Measurements from ENCODE around the gene ZNF507.

The ZNF507 gene

DNA sequence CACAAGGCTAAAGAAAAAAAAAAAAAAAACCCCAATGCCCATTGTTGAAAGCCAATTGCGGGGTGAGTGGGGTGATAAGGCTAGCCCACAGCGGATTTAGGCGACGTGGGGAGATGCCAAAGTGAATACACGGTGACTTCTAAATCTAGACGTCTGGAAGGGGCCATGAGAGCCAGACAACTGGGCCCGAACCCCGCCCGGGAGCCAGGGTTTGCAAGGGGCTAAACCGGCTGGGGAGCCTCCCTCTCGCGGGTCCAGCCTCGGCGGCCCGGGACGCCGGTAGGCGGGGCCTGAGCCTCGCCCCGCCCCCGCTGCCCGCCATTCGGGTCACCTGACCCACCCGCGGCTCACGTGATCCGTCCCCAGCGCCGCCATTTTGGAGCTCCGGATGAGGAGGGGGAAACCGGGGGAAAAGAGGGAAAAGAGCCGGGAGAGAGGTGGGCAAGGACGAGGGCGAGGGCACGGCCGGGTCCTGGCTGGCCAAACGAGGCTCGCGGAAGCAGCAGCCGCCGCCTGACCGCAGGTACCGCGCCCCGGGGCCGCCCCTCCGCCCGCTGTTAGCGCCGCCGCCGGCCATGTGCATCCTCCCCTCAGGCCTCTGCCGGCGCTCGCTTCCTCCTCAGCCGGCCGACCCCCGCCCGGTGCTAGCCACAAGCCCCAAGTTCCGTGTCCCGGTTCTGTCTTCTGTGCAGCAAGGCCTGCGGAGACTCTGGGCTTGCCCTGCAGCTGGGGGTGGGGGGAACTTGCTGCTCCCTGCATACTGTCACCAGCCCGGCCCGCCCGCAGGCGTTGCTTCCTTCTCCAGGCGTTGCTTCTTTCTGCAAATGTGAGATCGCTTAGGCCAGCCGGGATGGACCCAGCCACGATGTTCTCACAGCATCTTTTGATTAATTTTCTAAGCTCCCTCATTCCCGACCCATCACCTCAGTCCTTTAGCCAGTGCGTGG lies at the start of gene ZNF507:
ZNF507 (plus strand) TSS at position 350 of the 947 bp plus-strand sequence. CDS start 7,221 bp downstream, outside the sequence.
- in situ Hi-C loops (cut with MboI; ENCODE audit: low sequenced_read_pairs), result no loop called here

DNA sequence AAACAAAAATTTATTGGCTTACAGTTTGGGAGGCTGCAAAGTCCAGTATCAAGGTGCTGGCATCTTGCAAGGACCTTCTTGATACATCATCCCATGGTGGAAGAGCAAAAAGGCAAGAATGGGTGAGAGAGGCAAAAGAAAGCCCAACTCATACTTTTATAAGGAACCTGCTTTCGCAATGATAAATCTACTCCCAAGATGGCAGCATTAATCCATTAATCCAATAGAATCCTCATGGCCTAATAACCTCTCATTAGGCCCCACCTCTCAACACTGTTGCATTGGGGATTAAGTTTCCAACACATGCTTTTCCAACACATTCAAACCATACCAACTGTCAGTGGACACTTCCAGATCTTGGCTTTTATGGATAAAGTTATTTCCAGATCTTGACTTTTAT lies 48.7 kb upstream of the ZNF507 start:
- in situ Hi-C loops (cut with MboI; ENCODE audit: low sequenced_read_pairs), result no loop called here

DNA sequence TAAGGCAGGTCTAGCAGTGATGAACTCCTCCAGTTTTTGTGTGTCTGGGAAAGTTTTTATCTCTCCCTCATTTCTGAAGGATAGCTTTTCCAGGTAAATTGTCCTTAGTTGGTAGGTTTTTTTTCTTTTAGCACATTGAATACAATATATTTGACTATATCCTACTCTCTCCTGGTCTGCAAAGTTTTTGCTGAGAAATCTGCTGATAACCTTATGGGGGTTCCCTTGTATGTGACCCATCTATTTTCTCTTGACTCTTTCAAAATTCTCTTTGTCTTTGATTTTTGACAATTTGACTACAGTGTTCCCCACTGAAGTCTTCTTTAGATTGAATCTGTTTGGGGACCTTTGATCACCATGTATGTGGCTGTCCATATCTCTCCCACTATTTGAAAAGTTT lies 42.6 kb upstream of the ZNF507 start:
- in situ Hi-C loops (cut with MboI; ENCODE audit: low sequenced_read_pairs), result no loop called here

DNA sequence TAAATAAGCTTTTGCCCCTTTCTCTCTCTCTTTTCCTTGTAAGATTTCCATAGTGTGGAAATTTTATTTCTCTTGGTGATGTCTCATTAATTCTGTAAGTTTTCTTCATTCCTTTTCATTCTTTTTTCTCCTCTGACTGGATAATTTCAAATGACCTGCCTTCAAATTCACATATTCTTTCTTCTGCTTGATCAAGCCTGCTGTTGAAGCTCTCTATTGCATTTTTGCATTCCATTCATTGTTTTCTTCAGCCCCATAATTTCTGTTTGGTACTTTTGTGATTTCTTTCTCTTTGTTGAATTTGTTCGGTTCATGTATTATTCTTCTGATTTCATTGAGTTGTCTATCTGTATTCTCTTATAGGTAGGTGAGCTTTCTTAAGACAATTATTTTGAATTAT lies 42.2 kb upstream of the ZNF507 start:
- in situ Hi-C loops (cut with MboI; ENCODE audit: low sequenced_read_pairs), result no loop called here

DNA sequence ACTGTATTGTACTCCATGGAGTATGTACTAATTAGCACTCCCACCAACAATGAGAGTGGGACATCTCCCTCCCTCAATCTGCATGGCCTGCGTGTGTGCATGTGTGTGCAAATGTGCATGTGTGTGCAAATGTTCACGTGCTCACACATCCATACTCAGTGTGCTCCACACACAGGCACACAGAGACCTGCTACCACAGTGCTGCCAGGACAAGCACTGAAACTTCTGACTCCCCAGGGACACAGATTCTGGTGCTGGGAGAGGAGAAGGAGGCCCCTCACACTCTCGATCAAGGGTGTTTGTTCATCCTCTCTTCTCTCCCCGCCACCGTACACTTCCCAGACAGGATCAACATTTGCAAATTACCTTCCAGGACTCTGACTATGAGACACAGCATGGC lies 37.8 kb upstream of the ZNF507 start:
- in situ Hi-C loops (cut with MboI; ENCODE audit: low sequenced_read_pairs), result no loop called here

DNA sequence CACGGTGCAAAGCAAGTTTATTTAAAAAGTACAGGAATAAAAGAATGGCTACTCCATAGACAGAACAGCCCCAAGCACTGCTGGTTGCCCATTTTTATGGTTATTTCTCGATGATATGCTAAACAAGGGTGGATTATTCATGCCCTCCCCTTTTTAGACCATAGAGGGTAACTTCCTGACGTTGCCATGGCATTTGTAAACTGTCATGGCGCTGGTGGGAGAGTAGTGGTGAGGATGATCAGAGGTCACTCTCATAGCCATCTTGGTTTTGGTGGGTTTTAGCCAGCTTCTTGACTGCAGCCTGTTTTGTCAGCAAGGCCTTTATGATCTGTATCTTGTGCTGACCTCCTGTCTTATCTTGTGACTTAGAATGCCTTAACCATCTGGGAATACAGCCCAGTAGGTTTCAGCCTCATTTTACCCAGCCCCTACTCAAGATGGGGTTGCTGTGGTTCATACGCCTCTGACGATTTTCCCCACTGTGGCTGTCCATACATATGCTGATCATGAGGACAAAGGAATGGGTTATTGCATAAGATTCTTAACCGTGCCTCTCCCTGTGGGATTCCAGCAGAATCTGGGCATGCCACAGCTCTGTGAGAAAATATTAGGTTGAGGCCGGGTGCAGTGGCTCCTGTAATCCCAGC lies 36.9 kb upstream of the ZNF507 start:
- in situ Hi-C loops (cut with MboI; ENCODE audit: low sequenced_read_pairs), result no loop called here

DNA sequence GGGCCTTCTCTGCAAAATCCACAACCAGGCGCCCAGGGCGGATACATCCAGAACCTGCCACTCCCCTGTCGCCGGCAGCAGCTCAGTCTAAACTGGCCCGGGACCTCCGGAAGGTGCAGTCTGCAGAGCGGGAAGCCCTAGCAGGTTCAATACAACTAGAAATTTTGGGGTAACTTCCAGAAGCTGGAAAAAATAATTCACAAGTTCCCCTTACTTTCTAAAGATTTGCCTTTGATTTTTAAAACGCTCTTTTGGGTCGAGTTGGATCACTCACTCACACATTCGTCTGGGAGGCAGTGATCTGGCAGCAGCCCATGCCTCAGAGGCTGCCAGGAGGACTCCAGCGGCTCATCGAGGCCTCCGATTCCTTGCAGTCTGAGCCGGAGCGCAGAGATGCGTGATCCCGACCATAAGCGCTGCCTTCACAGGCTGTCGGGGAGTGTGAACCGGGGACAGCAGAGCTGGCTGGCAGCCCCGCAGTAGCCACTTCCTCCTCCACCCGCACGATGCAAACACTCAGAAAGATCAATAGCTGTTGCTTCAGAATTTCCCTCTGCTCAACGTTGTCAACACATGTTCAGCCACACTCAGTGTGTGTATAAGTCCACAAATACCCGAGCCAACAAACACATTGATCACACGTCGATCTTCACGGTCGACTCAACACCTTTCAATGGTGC lies 35.6 kb upstream of the ZNF507 start:
- in situ Hi-C loops (cut with MboI; ENCODE audit: low sequenced_read_pairs), result no loop called here

DNA sequence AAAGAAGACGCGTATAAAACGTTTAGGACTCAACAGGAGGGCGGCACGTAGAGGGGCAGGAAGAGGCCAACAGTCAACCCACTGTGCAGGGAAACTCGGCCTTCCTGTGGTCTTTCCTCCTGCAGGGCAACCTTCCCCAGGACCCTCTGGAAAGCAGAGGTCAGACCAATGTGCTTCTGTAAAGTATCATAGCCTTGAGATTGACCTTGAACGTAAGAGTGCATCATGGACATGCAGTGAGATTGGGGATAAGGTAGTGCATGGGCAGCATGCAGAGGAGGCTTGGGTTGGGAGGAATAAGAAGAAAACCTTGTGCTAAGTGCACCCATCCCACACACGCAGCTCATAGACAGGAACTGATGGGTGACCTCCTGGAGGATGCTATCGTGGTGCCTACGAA lies 34.0 kb upstream of the ZNF507 start:
- in situ Hi-C loops (cut with MboI; ENCODE audit: low sequenced_read_pairs), result no loop called here

DNA sequence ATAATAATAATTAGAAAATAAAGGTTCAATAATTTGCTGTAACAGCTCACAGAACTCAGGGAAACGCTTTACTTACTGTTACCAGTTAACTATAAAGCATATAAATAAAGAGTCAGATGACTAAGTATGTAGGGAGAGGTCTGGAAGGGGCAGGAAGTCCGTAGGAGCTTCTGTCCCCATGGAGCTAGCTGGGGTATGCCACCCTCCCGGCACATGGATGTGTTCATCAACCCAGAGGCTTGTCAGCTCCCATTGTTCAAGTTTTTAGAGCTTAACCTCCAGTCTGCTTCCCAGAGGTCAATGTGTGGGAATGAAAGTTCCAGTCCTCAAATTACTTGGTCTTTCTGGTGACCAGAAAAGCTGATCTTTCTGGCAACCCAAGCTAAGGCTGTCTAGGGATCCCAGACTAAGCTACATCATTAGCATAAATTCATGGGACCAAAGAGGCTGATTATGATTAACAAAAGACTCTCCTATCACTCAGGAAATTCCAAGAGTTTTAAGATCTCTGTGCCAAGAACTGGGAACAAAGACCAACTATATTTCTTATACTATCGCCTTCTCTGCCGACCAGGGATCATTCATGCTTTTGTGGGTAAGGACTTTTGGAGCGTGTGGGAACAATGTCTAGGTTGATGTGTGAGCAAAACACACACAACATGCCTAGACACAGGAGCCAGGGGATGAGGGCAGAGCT lies 31.7 kb upstream of the ZNF507 start:
- in situ Hi-C loops (cut with MboI; ENCODE audit: low sequenced_read_pairs), result no loop called here

DNA sequence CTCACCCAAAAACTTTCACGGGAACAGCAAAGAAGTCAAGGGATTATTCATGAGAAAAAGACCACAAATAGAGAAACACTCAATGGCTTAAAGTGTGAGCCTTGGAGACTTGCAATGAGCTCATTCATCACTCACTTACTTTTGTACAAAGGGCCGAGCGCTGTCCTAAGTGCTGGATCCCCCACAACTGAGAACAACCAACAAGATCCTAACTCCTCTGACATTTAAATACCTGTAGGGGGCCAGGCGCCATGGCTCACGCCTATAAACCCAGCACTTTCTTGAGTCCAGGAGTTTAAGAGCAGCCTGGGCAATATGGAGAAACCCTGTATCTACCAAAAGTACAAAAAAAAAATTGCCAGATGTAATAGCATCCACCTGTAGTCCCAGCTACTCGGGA lies 29.4 kb upstream of the ZNF507 start:
- in situ Hi-C loops (cut with MboI; ENCODE audit: low sequenced_read_pairs), result no loop called here

DNA sequence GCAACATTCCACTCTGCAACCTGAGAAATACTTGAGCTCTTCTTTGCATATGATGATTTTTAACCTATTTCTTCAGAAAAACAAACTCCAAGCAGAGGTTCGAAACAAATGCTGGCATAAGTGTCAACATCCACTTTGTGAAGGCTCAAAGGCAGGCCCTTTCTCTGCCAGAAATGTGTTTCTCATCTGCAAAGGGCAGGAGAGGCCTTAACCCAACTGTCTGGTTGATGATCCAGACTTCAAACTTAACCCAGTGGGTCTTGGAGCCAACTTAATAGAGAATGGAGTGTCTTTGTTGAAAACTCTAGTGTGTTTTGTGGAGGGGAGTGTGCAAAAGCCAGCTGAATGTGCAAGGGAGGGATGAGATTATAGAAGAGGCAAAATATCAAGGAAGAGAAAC lies 28.3 kb upstream of the ZNF507 start:
- in situ Hi-C loops (cut with MboI; ENCODE audit: low sequenced_read_pairs), result no loop called here

DNA sequence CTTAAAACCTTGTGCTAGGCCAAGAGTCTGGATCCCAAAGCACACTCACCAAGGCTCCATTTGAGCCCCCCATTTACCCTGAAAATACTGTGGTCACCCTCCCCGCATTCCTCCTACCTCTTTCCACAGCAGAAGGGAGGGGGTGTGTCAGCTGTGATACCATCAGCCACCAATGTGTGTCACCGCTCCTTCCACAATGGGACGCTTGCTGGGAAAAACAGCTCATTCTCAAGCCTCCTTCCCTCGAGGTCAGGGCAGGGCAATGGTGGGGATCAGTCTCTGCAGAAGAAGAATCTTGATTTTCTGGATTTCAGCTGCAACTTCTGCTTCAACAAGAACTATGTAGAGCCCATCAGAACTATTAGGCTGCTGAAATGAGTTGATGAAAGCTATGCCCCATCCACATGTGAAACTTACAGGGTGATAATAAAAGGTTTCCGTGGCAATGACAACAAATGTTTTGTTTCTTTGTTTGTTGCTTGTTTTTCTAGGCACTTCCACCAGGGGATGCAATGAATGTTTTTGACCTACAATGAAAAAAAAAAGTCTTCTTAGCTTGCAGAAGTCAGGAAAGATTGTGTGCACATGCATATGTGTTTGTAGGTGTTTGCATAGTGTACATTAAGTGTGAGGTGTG lies 26.4 kb upstream of the ZNF507 start:
- in situ Hi-C loops (cut with MboI; ENCODE audit: low sequenced_read_pairs), result no loop called here

DNA sequence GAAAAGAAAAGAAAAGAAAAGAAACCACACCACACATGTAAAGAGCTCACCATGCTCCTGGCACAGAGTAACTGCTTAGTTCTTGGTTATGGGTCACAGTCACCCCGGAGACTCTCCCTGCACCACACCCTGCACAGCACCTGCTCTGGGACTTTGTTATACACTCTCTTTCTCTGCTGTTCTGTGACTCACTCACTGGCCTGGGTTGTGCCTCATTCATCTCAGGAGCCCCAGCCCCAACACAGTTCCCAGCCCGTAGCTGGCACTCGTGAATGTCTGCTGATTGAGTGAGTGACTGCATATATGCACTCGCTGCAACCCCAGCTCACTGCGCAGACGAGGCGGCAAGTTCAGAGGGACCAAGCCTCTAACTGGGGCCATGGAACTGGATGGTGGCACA lies 22.9 kb upstream of the ZNF507 start:
- in situ Hi-C loops (cut with MboI; ENCODE audit: low sequenced_read_pairs), result no loop called here

DNA sequence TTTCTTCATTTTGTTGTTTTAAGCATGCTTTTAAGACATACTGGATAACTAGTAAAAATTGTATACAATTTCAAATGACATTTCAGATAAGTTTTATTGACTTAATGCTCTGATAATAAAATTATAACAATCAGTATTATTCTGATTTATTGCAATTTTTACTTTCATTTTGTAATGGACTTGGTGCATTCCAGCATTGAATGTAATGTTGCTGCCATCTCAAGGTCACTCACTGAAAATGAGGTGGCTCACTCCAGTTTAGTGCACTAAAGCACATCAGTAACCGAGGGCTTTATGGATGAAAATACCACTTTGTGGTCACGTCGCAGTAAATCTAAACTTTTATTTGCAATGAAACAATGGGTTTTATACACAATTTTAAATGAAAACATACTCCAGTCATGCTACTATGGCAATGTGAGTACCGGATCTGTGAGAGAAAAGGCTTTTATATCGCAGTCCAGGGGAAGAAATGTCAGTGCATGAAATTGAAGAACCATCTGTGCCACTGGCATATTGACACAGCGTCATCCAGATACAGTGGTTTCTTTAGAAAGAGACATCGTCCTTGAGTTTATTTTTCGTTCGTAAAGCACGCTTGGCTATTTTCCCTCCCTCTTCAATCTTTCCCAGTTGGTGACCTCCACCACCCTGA lies 20.7 kb upstream of the ZNF507 start:
- in situ Hi-C loops (cut with MboI; ENCODE audit: low sequenced_read_pairs), result no loop called here

DNA sequence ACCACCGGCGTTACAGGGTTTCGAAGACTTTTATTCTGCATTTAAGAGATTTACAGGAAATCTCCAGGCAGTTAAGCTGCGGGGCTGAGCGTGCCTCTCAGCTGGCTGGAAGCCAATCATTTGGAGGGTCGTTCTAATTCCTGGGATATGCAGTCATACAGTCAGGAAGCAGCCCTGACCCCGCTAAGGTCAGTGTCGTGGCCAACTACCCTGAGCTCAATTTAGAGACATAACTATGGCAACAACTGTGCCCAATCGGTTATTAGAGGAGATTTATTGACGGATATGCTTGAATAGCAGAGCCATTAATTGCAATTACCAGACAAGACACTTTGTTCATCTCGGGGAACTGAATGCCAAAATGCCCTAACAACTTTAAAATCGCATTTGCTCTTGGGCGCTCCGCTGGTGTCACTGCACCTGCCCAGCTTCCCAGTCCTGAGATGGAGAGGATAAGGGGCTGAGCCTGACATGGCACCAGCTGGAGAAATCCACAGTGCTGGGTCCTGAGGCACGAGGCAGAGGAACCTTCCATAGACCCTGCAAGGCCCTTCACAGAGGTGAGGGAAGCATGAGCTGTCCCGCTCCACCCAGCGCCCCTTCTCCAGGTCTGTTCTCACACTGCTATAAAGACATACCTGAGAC lies 15.1 kb upstream of the ZNF507 start:
- in situ Hi-C loops (cut with MboI; ENCODE audit: low sequenced_read_pairs), result no loop called here

DNA sequence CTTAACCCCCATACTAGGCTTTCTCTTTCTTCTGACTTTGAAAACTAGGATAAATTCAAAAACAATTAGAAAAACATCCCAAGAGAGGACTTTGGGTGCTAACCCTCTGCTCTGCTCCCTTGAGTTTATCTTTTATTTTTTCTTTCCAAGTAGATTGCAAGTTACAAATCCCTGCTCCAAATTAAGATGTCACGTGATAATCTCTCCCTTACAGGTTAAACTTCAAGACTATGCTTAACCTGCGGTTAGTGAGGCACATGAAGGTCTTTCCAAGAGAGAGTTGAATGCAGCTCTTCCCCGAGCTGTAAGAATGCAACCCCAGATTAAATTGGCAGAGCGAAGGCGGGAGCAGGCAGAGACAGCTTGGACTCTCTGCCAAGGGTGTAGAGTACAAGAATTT lies 12.2 kb upstream of the ZNF507 start:
- in situ Hi-C loops (cut with MboI; ENCODE audit: low sequenced_read_pairs), result no loop called here

DNA sequence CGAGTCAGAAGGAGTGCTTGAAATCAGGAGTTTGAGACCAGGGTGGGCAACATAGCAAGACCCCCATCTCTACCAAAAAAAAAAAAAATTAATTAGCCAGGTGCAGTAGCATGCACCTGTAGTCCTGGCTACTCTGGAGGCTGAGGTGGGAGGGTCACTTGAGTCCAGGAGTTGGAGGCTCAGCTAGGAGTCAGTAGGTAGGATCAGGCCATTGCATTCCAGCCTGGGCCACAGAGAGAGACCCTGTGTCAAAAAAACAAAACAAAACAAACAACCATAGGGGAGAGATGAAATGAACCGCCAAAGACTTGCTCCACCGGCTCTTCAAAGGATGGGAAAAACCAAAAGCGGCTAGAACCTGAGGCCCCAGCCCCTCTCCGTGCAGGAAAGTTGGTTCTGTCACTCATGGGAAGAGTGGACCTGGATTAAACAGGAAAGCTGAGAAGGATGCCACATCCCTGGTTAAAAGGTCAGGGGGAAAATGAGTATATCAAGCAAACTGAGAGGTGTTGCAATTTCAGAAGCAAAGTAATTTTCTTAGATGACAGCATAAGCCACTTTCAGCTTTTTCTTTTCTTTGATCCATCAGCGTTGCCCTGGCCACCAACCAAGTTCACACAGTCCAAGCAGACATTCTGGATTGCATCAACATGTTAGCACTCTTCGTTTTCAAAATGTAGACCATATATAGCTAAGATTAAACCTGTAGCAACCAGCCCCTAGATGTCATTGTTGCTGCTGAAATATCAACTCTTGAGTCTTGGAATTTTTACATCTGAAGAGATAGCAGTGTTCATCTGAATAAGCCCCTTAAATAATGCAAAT lies 8.9 kb upstream of the ZNF507 start:
- in situ Hi-C loops (cut with MboI; ENCODE audit: low sequenced_read_pairs), result no loop called here

DNA sequence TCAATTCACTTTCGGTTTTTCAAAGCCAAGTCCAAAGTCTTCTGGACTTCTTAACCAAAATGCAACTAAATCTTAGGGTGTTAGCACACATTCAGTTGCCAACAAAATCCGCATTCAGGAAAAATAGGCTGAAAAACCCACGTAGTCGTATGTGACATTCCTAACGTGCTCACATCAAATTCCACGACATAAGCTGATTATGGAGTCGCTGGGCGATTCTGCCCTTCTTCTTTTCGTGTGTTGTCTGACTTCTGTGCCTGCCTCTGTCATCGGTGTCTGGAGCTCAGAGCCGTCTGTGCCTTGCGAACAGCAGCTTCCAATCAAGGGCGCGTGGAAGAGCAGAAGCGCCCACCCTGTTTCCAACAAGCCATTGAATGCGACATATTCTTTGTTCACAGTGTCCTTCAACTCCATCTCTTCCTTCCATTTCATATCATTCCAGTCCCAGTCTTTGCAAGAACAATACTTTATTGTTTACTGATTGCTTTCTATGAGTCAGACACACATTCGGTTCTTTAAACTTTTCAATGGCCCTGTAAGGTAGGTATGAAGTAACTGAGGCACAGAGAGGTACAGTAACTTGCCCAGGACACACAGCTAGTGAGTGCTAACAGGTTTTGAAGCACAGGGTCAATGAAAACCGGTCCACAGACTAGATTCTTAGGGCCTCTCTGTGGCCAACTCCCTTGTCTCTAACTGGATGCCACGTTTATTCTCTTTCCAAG lies 8.2 kb upstream of the ZNF507 start:
- in situ Hi-C loops (cut with MboI; ENCODE audit: low sequenced_read_pairs), result no loop called here
